IgD-negative memory B cell (primary cell): Measurements from ENCODE around the gene FURIN. TPM values are rescaled to one million over a fixed set of nuclear protein-coding genes. Genes with fewer than 3 reads are reported as not detected.
"Not testable (repeated sequence)": the region's sequence is repeated elsewhere in the genome, so short reads cannot be mapped to it uniquely, and the experiment has no call there.

Source experiments
- H3K27ac Mint-ChIP-seq, 3 donors: one replicate each; pipeline ENCODE4 v1.8.0; 2020 to 2022; ENCODE audit warnings: mild to moderate bottlenecking in 3 of 3, mixed read lengths in 3 of 3, moderate library complexity in 1 of 3
- H3K27me3 Mint-ChIP-seq: one replicate; pipeline ENCODE4 v1.8.0; 2021; ENCODE audit warnings: mixed read lengths
- H3K36me3 Mint-ChIP-seq: one replicate; pipeline ENCODE4 v1.8.0; 2020; ENCODE audit warnings: mild to moderate bottlenecking, mixed read lengths
- H3K4me1 Mint-ChIP-seq, 3 donors: one replicate each; pipeline ENCODE4 v1.8.0; 2020 to 2022; ENCODE audit warnings: mixed read lengths in 3 of 3, mild to moderate bottlenecking in 1 of 3
- H3K4me3 Mint-ChIP-seq, 4 donors: one replicate each; pipeline ENCODE4 v1.8.0; 2020 to 2022; ENCODE audit warnings: mild to moderate bottlenecking in 4 of 4, mixed read lengths in 4 of 4, moderate library complexity in 3 of 4
- H3K9me3 Mint-ChIP-seq, 3 donors: one replicate each; pipeline ENCODE4 v1.8.0; 2020 to 2021; ENCODE audit warnings: mixed read lengths in 3 of 3, mild to moderate bottlenecking in 1 of 3
- polyA plus RNA-seq: library from polyadenylated mRNA; unstranded; fragments of 300-500 nt; fragmentation: Illumina TruSeq; gene quantifications from one replicate; pipeline ENCODE4 v1.2.3, GENCODE V29; 2021

The FURIN gene
- polyA plus RNA-seq, 1 donor from 2014 or later, result 9.7 TPM

DNA sequence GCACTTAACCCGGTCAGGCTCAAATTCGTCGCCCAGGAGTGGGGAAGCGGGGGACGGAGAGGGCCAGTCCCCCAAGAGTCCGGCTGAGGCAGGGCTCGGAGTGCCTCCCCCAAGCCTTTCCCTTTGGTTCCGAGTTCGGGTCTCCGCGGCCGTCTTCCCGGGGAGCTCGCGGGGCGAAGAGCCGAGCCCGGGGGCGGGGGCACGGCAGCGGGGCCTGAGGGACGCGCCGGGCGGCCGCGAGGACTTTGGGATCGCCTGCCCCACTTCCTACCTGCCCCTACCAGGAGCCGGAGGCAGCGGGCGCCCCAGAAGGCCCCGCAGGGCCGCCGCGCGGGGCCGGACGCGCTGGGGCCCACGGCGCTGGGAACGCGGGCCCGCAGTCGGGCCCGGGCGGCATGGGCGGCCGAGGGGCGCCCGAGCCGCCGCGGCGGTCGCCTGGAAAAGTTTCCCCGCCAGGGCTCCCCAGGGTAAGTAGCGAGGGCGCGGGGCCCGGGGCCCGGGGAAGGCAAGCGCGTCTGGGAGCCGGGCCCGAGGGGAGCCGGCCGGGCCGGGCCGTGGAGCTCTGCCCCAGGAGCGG, 2.8 kb downstream of the FURIN start:
- H3K9me3 Mint-ChIP-seq, result no peaks in the 10 kb centered on the region
- peaks cover 27 to 39% (median 34%) of the 10 kb centered on the region in 3 donors for H3K4me1 Mint-ChIP-seq
- H3K4me3 Mint-ChIP-seq, result peak overlapping the region; percentile 85 to 94 (median 90)
- no peaks in the 10 kb centered on the region for H3K27me3 Mint-ChIP-seq
- peak overlapping the region; percentile 76 to 88 (median 80) for H3K27ac Mint-ChIP-seq
- no peaks in the 10 kb centered on the region for H3K36me3 Mint-ChIP-seq

DNA sequence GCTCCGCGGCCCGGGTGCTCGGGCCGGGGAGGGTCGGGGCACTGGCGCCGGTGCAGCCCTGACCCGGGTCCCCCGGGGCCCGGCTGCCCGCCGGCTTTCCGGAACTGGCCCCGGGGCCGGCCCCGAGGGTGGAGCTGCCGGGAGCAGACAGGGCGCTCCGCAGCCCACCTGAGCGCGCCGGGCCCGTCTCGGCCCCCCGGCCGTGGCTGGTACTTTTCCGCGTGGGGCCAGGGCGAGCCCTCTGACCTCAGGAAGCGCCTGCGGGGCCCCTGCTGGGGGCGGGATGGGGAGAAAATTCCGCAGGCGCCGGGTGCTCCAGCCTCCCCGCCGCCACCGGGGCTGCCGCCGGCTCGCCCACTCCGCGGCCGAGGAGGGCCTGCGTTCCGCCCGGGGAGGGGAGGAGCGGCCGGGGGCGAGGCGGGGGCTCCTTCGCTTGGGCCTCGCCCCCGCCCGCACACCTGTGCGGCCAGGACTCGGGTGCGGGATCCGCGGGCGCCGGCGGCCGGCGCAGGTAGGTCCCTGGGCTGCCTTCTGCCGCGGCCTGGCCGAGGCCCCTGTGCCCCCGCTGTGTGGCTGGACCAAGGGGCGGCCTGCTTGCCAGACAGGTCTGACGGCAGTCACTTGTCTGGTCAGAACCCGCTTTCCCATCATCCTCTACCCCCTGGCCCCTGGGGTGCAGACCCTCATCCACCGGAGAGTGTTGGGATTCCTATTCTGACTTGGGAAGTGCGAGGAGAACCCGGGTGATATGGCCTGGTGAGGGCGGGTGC, 3.5 kb downstream of the FURIN start:
- H3K27me3 Mint-ChIP-seq, result no peaks in the 10 kb centered on the region
- H3K4me1 Mint-ChIP-seq, result peaks cover 27 to 34% (median 34%) of the 10 kb centered on the region in 3 donors
- H3K4me3 Mint-ChIP-seq, result peak overlapping the region; percentile 85 to 96 (median 91)
- H3K36me3 Mint-ChIP-seq, result no peaks in the 10 kb centered on the region
- H3K9me3 Mint-ChIP-seq, result no peaks in the 10 kb centered on the region
- peak overlapping the region; percentile 75 to 94 (median 93) for H3K27ac Mint-ChIP-seq

GRCh38 chr15:90872486-90873184, 4.2 kb downstream of the FURIN start:
- H3K27me3 Mint-ChIP-seq, result no peaks in the 10 kb centered on the region
- H3K9me3 Mint-ChIP-seq, result no peaks in the 10 kb centered on the region
- H3K36me3 Mint-ChIP-seq, result no peaks in the 10 kb centered on the region
- H3K27ac Mint-ChIP-seq, result peak overlapping the region; percentile 75 to 94 (median 93)
- peak overlapping the region; percentile 85 to 96 (median 91) for H3K4me3 Mint-ChIP-seq
- H3K4me1 Mint-ChIP-seq, result peaks cover 27 to 33% (median 31%) of the 10 kb centered on the region in 3 donors

DNA sequence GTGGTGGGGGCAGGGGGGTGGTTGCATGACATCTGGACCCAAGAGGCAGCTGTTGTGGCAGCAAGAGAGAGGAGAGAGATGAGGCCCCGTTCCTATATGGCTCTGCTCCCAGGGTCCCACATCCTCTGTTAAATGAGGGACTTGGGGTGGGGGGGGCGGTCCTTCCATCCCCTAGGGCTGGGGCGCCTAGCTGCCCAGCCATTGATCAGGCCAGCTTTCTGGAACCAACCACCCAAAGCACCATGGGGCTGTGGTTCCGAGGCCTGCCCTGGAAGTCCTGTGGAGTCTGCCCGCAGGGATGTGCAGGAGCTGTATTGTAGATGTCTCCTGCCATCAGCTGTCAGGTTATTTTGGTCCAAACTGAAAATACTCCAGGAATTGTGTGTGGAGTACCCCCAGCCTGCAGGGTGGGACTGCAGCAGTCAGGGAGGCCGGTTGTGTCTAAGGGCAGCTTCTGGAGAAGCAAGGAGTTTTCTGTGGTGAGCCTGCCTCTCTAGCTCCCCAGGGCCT, 5.2 kb downstream of the FURIN start:
- Mint-ChIP-seq H3K27me3 (no peaks in the 10 kb centered on the region), H3K36me3 (no peaks in the 10 kb centered on the region), H3K27ac (peak overlapping the region in 1 of 3 donors; percentile 94), H3K4me3 (peak overlapping the region in 3 of 4 donors; percentile 27 to 95 (median 85)), H3K9me3 (no peaks in the 10 kb centered on the region), H3K4me1 (peaks cover 25 to 31% (median 29%) of the 10 kb centered on the region in 3 donors)

DNA sequence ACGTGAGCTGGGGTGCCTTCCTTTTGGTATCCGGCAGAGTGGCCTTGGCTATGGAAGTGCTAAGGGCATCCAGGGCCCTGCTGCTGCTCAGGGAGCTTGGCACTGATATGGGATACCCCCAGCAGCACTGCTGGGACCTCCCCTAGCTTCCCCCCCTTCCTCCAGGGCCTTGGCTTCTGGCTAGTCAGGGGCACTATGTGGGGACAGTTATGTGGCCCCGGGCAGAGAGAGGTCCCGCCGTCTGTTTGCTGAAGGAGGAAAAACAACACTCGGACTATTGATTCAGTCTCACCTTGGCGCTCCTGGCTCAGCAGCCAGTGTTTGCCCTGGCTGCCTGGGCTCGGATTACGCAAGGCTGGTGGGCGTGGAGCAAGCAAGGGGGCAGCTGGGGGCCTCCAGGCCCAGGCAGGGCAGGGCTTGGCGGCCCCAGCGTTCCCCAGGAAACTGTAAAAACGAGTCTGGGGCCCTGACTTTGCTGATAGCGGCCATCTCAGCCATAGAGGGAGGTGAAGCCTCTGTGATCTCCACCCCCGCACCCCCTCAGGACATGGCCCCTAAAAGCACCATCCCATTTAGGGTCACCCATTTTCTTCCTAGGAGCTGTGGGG, 5.7 kb downstream of the FURIN start:
- Mint-ChIP-seq H3K27ac (peak overlapping the region in 1 of 3 donors; percentile 32), H3K4me3 (peak overlapping the region in 1 of 4 donors; percentile 85), H3K9me3 (no peaks in the 10 kb centered on the region), H3K4me1 (peaks cover 24 to 26% (median 24%) of the 10 kb centered on the region in 3 donors), H3K27me3 (no peaks in the 10 kb centered on the region), H3K36me3 (no peaks in the 10 kb centered on the region)

GRCh38 chr15:90874986-90875385, 6.6 kb downstream of the FURIN start:
- not testable (repeated sequence) for H3K36me3 Mint-ChIP-seq, H3K4me3 Mint-ChIP-seq, H3K27ac Mint-ChIP-seq, H3K9me3 Mint-ChIP-seq, H3K27me3 Mint-ChIP-seq
- peaks cover 15 to 17% (median 17%) of the 10 kb centered on the region in 3 donors for H3K4me1 Mint-ChIP-seq

GRCh38 chr15:90875549-90875981, 7.2 kb downstream of the FURIN start:
- Mint-ChIP-seq H3K27me3 (no peaks in the 10 kb centered on the region), H3K27ac (no peak overlapping the region), H3K4me1 (peaks cover 9 to 12% (median 11%) of the 10 kb centered on the region in 3 donors)

DNA sequence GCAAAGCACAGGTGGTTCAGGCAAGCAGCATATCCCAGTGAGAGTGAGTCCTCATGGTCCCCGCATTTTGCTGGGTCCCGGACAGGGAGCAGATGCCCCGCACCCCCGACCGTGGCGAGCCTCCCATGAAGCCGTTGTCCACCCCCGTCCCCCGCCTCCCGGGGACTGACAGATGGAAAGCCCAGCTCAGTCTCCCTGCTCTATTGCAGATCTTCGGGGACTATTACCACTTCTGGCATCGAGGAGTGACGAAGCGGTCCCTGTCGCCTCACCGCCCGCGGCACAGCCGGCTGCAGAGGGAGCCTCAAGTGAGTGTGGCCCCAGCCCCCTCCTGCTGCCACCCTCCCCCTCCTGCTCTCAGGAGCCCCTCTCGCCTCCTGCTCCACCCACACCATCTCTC, 7.7 kb downstream of the FURIN start:
- H3K27ac Mint-ChIP-seq, result peak overlapping the region in 1 of 3 donors; percentile 34
- peaks cover 7 to 9% (median 7%) of the 10 kb centered on the region in 3 donors for H3K4me1 Mint-ChIP-seq
- no peaks in the 10 kb centered on the region for H3K36me3 Mint-ChIP-seq
- no peaks in the 10 kb centered on the region for H3K9me3 Mint-ChIP-seq
- H3K27me3 Mint-ChIP-seq, result no peaks in the 10 kb centered on the region
- H3K4me3 Mint-ChIP-seq, result no peak overlapping the region

More at GRCh38 chr15:90875549-90875981, 7.2 kb downstream of the FURIN start:
- Mint-ChIP-seq H3K9me3 (no peaks in the 10 kb centered on the region), H3K4me3 (no peak overlapping the region), H3K36me3 (no peaks in the 10 kb centered on the region)

- Mint-ChIP-seq H3K27ac (peak overlapping the region in 2 of 3 donors; percentile 34 to 73), H3K27me3 (no peaks in the 10 kb centered on the region), H3K9me3 (no peaks in the 10 kb centered on the region), H3K4me3 (no peak overlapping the region), H3K4me1 (peaks cover 7 to 9% (median 7%) of the 10 kb centered on the region in 3 donors), H3K36me3 (no peaks in the 10 kb centered on the region)
Measured at GRCh38 chr15:90876512-90877170, 8.3 kb downstream of the FURIN start.

- peak overlapping the region in 1 of 4 donors; percentile 48 for H3K4me3 Mint-ChIP-seq
- H3K36me3 Mint-ChIP-seq, result no peaks in the 10 kb centered on the region
- peaks cover 6 to 9% (median 6%) of the 10 kb centered on the region in 3 donors for H3K4me1 Mint-ChIP-seq
Measured at GRCh38 chr15:90877315-90877714, 8.9 kb downstream of the FURIN start.

GRCh38 chr15:90877996-90878395, 9.6 kb downstream of the FURIN start:
- H3K9me3 Mint-ChIP-seq, result no peaks in the 10 kb centered on the region
- H3K4me3 Mint-ChIP-seq, result peak overlapping the region in 1 of 4 donors; percentile 48
- peak overlapping the region in 1 of 3 donors; percentile 25 for H3K27ac Mint-ChIP-seq

More at GRCh38 chr15:90877315-90877714, 8.9 kb downstream of the FURIN start:
- no peaks in the 10 kb centered on the region for H3K27me3 Mint-ChIP-seq
- peak overlapping the region in 1 of 3 donors; percentile 25 for H3K27ac Mint-ChIP-seq
- no peaks in the 10 kb centered on the region for H3K9me3 Mint-ChIP-seq

GRCh38 chr15:90878660-90879059, 10.3 kb downstream of the FURIN start:
- peaks cover 0 to 2% (median 1%) of the 10 kb centered on the region in 3 donors for H3K4me1 Mint-ChIP-seq
- no peak overlapping the region for H3K4me3 Mint-ChIP-seq
- no peaks in the 10 kb centered on the region for H3K9me3 Mint-ChIP-seq
- H3K27me3 Mint-ChIP-seq, result no peaks in the 10 kb centered on the region
- no peaks in the 10 kb centered on the region for H3K36me3 Mint-ChIP-seq
- no peak overlapping the region for H3K27ac Mint-ChIP-seq

More at GRCh38 chr15:90877996-90878395, 9.6 kb downstream of the FURIN start:
- Mint-ChIP-seq H3K27me3 (no peaks in the 10 kb centered on the region), H3K36me3 (no peaks in the 10 kb centered on the region), H3K4me1 (peaks cover 0 to 3% (median under 1%) of the 10 kb centered on the region in 3 donors)

DNA sequence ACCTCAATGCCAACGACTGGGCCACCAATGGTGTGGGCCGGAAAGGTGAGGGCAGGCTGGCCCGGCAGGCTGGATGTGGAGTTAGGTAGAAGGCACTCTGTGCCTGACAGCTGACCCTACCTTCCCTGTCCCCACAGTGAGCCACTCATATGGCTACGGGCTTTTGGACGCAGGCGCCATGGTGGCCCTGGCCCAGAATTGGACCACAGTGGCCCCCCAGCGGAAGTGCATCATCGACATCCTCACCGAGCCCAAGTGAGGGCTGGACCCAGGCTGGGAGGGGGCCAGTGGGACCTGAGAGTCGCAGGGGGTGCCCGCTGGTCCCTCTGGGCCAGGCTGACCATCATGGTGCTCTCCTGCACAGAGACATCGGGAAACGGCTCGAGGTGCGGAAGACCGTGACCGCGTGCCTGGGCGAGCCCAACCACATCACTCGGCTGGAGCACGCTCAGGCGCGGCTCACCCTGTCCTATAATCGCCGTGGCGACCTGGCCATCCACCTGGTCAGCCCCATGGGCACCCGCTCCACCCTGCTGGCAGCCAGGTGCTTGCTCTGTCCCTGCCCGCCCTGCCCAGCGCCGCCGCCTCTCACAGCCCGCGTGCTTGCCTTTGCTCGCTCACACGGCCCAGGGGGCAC, 11.5 kb downstream of the FURIN start:
- H3K27ac Mint-ChIP-seq, result peak overlapping the region in 1 of 3 donors; percentile 43
- peaks cover 1 to 2% (median 2%) of the 10 kb centered on the region in 3 donors for H3K4me1 Mint-ChIP-seq
- H3K36me3 Mint-ChIP-seq, result no peaks in the 10 kb centered on the region

More for the DNA sequence above, 11.5 kb downstream of the FURIN start:
- Mint-ChIP-seq H3K27me3 (no peaks in the 10 kb centered on the region), H3K4me3 (no peak overlapping the region), H3K9me3 (no peaks in the 10 kb centered on the region)
